Stimulated activated CD4-positive, alpha-beta T cell treated with anti-CD3 and anti-CD28 coated beads, Interleukin-15, amount 100 ng/mL, for 48 hours (primary cell): Measurements from ENCODE around the gene STYK1.
"Not testable (repeated sequence)": the region's sequence is repeated elsewhere in the genome, so short reads cannot be mapped to it uniquely, and the experiment has no call there.

Experiments
- DNase-seq, 2 donors: peaks; one replicate each; pipeline ENCODE4 v3.0.0-alpha.2; 2020; ENCODE audit warnings: low read depth in 2 of 2

STYK1 gene

DNA sequence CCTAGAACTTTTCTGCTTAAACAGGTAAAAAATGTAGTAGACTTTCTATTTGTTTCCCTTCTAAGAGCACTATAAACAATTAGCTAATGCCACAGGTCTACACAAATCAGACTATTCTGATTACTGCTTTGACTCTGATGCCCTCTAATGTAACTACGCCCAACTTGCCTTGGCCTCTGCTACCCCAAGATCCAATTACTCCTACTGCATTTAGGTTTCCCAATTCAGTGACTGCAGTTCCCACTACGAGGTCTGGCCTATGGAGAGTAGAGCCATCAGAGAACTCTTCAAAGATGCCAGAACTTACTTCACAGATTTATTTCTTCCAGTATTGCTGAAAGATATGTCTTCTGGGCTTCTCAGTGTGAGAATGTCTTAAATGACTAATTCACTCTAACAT lies 15.3 kb upstream of the STYK1 start:
- no peak for DNase-seq

- DNase-seq = no peak
These were observed 14.2 kb upstream of the STYK1 start for GRCh38 chr12:10688042-10688441.

GRCh38 chr12:10672231-10672868 lies 1.5 kb downstream of the STYK1 start:
- DNase-seq = no peak

- no peak for DNase-seq
These were observed 4.3 kb downstream of the STYK1 start for GRCh38 chr12:10669533-10669932.

DNA sequence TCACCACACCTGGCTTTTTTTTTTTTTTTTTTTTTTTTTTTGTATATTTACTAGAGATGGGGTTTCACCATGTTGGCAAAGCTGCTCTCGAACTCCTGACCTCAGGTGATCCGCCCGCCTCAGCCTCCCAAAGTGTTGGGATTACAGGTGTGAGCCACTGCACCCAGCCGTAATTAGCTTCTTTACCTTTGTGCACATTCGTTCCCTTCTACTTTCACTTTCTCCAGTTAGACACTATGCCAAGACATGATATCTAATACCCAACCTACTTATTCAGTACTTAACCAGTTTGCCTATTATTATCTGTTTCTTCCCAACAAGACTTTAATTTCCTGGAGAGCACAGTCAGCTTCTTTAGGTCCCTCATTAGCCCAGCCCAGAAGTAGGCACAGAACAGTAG lies 5.3 kb downstream of the STYK1 start:
- DNase-seq = no peak

DNA sequence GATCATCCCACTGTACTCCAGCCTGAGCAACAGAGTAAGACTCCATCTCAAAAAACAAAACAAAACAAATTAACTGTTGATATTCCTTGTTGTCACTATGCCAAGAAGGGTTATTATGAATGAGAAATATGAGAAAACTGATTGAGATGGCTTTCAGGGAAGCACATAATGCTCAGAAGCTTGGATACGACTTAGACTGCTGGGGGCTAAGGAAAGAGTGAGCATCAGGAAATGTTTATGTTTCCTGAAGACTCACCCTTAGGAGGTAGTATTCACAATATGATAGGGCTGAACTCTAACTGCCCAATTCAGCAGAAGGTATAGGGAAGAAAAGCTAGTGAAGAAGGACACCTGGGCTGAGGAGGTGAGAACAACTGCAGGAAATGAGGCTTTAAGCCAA lies 6.3 kb downstream of the STYK1 start:
- no peak for DNase-seq

DNA sequence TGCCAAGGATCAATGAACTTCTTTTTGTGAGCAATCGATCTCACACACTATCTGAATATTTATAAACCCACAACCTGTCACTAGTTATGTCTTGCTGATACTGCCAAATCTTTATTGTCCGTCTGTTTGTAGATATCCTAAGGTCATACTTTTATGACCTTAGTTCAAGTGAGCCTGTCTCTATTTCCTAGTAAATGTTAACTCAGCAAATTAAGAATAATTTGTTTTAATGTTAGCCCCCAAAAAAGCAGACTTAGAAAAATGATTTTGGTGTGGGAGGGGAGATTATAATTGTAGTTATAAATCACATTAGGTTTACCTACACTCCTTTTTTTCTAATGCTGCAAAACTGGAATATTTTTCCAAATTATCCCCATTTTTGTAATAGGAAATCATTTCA lies 9.4 kb downstream of the STYK1 start:
- DNase-seq = no peak

DNA sequence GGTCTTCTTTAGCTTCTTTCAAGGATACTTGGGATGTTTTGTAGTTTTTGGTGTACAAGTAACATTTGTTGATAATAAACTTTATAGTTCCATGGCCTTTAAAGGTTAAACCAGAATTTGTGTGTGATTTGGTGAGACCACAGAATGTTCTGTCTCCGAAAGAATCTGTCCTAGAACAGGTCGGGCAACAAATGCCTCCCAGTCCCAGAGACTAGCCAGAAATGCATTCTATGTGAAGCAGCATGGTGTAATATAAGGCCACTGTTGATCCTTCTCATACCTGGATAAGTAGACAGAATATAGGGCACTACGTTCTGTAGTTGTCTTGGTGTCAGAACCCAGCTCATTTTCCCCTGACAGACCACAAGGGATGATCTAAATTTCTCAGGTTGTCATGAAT lies 10.0 kb downstream of the STYK1 start:
- DNase-seq = no peak

DNA sequence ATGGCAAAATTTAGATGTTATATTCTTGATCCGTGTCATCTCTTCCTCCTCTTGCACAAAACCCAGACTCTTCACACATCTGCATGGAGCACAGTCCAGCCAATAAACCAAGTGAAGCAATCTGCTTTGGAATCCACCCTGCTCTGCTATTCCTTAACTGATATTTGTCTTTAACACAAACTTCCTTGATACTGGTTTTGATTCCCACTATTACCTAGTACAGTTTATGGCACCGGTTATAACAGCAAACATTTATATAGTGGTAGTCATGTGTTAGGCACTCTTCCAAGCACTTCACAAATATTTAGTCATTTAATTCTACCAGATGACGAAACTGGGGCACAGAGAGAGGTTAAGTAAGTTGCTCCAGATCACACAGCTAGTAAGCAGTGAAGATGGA lies 12.5 kb downstream of the STYK1 start:
- DNase-seq = no peak

DNA sequence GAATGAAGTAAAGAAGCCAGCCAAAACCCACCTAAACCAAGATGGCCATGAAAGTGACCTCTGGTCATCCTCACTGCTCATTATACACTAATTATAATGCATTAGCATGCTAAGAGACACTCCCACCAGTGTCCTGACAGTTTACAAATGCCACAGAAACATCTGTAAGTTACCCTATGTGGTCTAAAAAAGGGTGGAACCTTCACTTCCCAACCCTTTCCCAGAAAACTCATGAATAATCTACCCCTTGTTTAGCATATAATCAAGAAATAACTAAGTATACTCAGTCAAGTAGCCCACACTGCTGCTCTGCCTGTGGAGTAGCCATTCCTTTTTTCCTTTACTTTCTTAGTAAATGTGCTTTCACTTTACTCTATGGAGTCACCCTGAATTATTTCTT lies 19.8 kb downstream of the STYK1 start:
- DNase-seq = no peak

GRCh38 chr12:10652192-10652591 lies 21.7 kb downstream of the STYK1 start:
- DNase-seq = no peak

DNA sequence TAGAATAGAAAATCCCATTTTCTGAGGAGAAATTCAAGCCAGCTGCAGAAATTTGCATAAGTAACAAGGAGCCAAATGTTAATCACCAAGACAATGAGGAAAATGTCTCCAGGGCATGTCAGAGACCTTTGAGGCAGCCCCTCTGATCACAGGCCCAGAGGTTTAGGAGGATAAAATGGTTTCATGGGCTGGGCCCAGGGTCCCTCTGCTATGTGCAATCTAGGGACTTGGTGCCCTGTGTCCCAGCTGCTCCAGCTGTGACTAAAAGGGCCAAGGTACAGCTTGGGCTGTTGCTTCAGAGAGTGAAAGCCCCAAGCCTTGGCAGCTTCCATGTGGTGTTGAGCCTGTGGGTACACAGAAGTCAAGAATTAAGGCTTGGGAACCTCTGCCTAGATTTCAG lies 27.3 kb downstream of the STYK1 start:
- DNase-seq = not testable (repeated sequence)

DNA sequence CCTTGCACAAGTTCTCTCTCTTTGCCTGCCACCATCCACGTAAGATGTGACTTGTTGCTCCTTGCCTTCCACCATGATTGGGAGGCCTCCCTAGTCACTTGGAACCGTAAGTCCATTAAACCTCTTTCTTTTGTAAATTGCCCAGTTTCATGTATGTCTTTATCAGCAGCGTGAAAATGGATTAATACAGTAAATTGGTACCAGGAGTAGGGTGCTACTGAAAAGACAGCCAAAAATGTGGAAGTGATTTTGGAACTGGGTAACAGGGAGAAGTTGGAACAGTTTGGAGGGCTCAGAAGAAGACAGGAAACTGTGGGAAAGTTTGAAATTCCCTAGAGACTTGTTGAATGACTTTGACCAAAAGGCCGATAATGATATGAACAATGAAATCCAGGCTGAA lies 27.9 kb downstream of the STYK1 start:
- DNase-seq = no peak

GRCh38 chr12:10641735-10642500 lies 31.9 kb downstream of the STYK1 start:
- no peak for DNase-seq

- DNase-seq = no peak
These were observed 35.1 kb downstream of the STYK1 start for GRCh38 chr12:10638728-10639127.

DNA sequence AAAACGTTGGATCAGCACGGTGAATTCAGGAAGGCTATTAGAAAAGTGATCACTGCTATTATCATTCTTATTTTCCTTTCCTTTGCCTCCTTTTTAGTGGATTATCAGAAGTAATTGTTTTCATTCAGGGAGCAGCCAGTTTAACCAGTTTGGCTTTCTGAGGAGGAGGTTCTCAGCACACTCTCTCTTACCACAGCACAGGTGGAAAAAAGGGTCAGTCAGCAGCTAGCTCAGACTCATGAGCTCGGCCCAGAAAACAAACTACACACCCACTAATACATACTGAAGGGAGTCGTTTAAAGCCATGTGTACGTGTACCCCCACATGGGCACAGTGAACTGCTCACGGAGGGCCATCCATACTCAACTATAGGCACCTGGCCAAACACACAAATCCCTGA lies 37.2 kb downstream of the STYK1 start:
- DNase-seq = no peak

DNA sequence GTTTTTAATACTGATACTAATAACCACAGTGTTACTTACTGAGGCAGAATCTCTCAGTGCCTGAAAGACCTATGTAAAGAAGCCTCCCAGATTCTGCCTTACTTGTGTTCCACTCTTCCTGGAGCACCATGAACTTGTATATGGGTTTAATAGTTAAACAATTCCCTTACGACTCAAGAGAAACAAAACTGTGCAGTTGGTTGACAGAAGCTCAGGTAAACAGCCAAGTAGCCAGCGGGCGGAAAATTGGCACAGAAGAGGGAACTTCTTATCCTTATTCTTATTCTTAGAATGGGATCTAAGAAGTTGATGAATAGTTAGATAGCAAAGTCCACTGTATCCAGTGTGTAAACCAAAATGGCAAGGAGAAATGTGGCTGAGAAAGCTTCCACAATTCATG lies 37.7 kb downstream of the STYK1 start:
- no peak for DNase-seq

GRCh38 chr12:10635306-10635705 lies 38.5 kb downstream of the STYK1 start:
- no peak for DNase-seq

GRCh38 chr12:10634427-10634826 lies 39.4 kb downstream of the STYK1 start:
- no peak for DNase-seq

DNA sequence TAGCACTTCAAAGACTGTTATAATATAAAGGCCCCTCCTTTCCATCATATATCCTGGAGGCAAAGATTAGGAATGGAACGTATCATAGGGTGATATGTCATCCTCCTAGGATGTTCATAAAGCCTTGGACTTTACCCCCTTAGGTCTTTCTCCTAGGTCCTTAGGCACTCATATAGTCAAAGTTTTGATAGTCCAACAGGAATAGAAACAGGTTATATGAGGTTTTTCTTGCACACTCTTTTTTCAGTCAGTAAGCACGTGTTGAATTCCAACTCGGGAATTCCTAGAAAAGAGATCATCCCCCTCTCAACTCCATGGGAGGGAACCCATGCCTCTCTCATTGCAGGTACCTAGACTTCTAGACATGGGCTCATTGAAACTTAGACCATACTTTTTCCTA lies 40.3 kb downstream of the STYK1 start:
- no peak for DNase-seq

DNA sequence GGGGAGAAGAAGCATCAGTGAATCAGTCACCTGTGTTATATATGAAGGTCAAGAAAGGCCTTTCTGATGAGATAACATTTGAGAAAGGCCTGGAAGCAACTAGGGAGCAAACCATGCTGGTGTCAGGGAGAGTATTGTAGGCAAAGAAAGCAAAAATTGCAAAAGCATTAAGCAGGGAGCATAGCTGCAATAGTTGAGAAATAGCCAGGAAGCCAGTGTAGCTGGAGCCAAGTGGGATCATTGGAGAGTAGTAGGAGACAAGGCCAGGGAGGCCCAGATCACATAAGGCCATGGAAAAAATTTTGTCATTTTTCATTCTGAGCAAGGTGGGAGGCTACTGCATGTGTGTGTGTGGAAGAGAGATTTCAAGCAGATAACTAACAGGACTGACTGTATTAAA lies 41.6 kb downstream of the STYK1 start:
- DNase-seq = no peak

GRCh38 chr12:10624605-10625004 lies 49.2 kb downstream of the STYK1 start:
- DNase-seq = no peak

DNA sequence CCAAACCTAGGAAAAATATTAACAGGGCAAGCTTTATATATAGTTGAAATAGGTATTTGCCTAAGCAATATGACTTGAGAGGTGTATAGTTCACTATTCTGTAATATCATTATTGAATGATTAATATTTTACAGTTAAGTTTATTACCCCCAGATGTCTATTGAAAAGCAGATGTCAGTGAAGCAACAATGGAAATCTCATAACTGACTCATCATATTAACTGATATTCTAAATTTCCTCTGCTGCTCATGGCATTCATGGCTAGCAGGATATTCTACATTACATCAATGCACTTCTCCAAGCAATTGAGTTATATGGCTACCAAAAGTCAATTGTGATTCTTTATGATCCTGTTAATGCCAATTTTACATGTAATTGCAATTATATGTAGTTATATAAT lies 50.7 kb downstream of the STYK1 start:
- DNase-seq = no peak

DNA sequence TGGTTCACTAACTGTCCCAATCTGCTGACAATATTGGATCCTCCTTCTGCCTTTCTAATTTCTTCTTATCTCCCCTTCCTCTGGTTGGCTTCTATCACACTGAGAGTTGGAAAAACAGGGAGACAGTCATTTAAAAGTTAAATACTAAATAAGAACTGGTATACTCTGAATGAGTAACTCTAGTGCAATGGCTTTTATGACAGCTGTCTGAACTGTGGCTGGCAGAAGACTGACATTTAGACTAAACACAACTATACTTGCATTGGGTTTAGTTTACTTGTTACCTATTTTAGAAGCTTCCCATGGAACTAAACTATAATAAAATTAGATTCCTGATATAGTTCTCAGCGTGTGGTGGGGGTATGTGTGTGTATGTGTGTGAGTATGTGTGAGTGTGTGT lies 52.6 kb downstream of the STYK1 start:
- no peak for DNase-seq
